H1 (cell line): ENCODE results near the gene EFHC1. TPM values are rescaled to one million over a fixed set of nuclear protein-coding genes. Genes with fewer than 3 reads are reported as not detected.

Experiments
- CTCF ChIA-PET: fragments of 300-600 bp; sonication (Branson Sonifier 250); formaldehyde crosslinking; loops from one replicate; lab custom pipeline; 2021; ENCODE audit not compliant: partially characterized antibody; lab: Charles Lee
- POLR2A ChIA-PET: fragments of 300-600 bp; sonication (Branson Sonifier 250); formaldehyde crosslinking; loops from one replicate; lab custom pipeline; 2021; ENCODE audit warnings: inconsistent platforms; ENCODE audit not compliant: partially characterized antibody; lab: Charles Lee
- DNase-seq, 2 experiments: peaks; one replicate each; pipeline versions ENCODE4 v3.0.0 to v3.0.0-alpha.2; 2010 to 2022; ENCODE audit warnings: low spot score in 2 of 2, low read depth in 1 of 2, mixed read lengths in 1 of 2
- FAIRE-seq: peaks from 2 replicates; lab custom pipeline; 2011; peaks lifted over from hg19 to GRCh38; lab: Jason Lieb, UNC
- H2AFZ ChIP-seq: 2 replicates; pipeline ENCODE4 v1.8.1; 2012; ENCODE audit warnings: low read length, inconsistent platforms
- H2AK5ac ChIP-seq: 2 replicates; pipeline ENCODE4 v1.6.1; 2013; ENCODE audit warnings: low read depth, low read length
- H2BK120ac ChIP-seq: replicated peaks from 2 replicates; pipeline ENCODE3; 2013; ENCODE audit warnings: low read depth, low read length, inconsistent platforms
- H2BK12ac ChIP-seq: 2 replicates; pipeline ENCODE4 v1.6.1; 2013; ENCODE audit warnings: low read depth, low read length
- H2BK15ac ChIP-seq: 2 replicates; pipeline ENCODE4 v1.6.1; 2013; ENCODE audit warnings: low read length
- H2BK20ac ChIP-seq: 2 replicates; pipeline ENCODE4 v1.6.1; 2013; ENCODE audit warnings: low read length
- H2BK5ac ChIP-seq: 2 replicates; pipeline ENCODE4 v1.6.1; 2013; ENCODE audit warnings: low read depth, low read length
- H3K14ac ChIP-seq: 2 replicates; pipeline ENCODE4 v1.6.1; 2013; ENCODE audit warnings: inconsistent platforms; ENCODE audit not compliant: insufficient read length
- H3K18ac ChIP-seq: 2 replicates; pipeline ENCODE4 v1.6.1; 2013; ENCODE audit warnings: low read length; ENCODE audit errors: extremely low read depth
- H3K23ac ChIP-seq: 2 replicates; pipeline ENCODE4 v1.6.1; 2013; ENCODE audit warnings: inconsistent platforms; ENCODE audit not compliant: insufficient read length
- H3K23me2 ChIP-seq: 2 replicates; pipeline ENCODE4 v1.6.1; 2013; ENCODE audit warnings: low read depth, low read length
- H3K27ac ChIP-seq: 2 replicates; pipeline ENCODE4 v1.6.1; 2011; ENCODE audit warnings: low read depth, low read length, inconsistent platforms
- H3K27me3 ChIP-seq, 4 experiments: replicated peaks in 1 of 4; 1 replicate in 1 of 4; 2 replicates in 3 of 4; pipeline versions ENCODE4 v1.6.1 to v1.8.1; 2011 to 2013; ENCODE audit warnings: low read length in 3 of 4, mild to moderate bottlenecking in 3 of 4, inconsistent platforms in 2 of 4, mixed read lengths in 2 of 4, moderate library complexity in 1 of 4; ENCODE audit not compliant: control insufficient read depth in 3 of 4, insufficient read depth in 3 of 4; ENCODE audit errors: extremely low read depth in 1 of 4
- H3K36me3 ChIP-seq, 4 experiments: 2 replicates each; pipeline versions ENCODE4 v1.6.1 to v1.8.1; 2011 to 2013; ENCODE audit warnings: mild to moderate bottlenecking in 4 of 4, low read length in 3 of 4, moderate library complexity in 2 of 4, control low read depth in 1 of 4, inconsistent platforms in 1 of 4; ENCODE audit not compliant: insufficient read depth in 4 of 4, control insufficient read depth in 2 of 4
- H3K4ac ChIP-seq: replicated peaks from 2 replicates; pipeline ENCODE3; 2013; ENCODE audit warnings: low read length, low read depth, mixed read lengths, inconsistent platforms; ENCODE audit not compliant: insufficient read length
- H3K4me1 ChIP-seq, 4 experiments: replicated peaks in 1 of 4; 1 replicate in 1 of 4; 2 replicates in 3 of 4; pipeline versions ENCODE4 v1.6.1 to v1.8.1; 2011 to 2013; ENCODE audit warnings: low read length in 3 of 4, inconsistent platforms in 2 of 4, mixed read lengths in 1 of 4; ENCODE audit not compliant: insufficient read depth in 4 of 4, control insufficient read depth in 3 of 4
- H3K4me2 ChIP-seq, 2 experiments: 2 replicates each; pipeline versions ENCODE4 v1.6.1 to v1.8.1; 2011 to 2013; ENCODE audit warnings: low read depth in 2 of 2, low read length in 2 of 2, control low read depth in 1 of 2, inconsistent platforms in 1 of 2, mild to moderate bottlenecking in 1 of 2; ENCODE audit not compliant: insufficient read depth in 1 of 2
- H3K4me3 ChIP-seq, 4 experiments: fragments of 200-600, 300-600 bp in 1 of 4; sonication (generic), shearing (Covaris generic), sonication (Bioruptor Twin) in 1 of 4; 2 replicates each; pipeline versions ENCODE4 v1.5.1 to v1.8.1; 2011 to 2016; ENCODE audit warnings: low read length in 4 of 4, low read depth in 3 of 4, control low read depth in 2 of 4, inconsistent platforms in 2 of 4, mild to moderate bottlenecking in 2 of 4, mixed read lengths in 1 of 4, moderate library complexity in 1 of 4; ENCODE audit not compliant: insufficient read depth in 2 of 4; ENCODE audit errors: extremely low read depth in 1 of 4
- H3K56ac ChIP-seq: replicated peaks from 2 replicates; pipeline ENCODE3; 2013; ENCODE audit warnings: low read depth, mild to moderate bottlenecking, mixed read lengths, low read length, inconsistent platforms; ENCODE audit not compliant: insufficient read length
- H3K79me1 ChIP-seq: 2 replicates; pipeline ENCODE4 v1.6.1; 2013; ENCODE audit warnings: low read depth, low read length, control low read depth
- H3K79me2 ChIP-seq, 2 experiments: 2 replicates each; pipeline versions ENCODE4 v1.6.1 to v1.8.1; 2012 to 2013; ENCODE audit warnings: low read length in 2 of 2, mild to moderate bottlenecking in 2 of 2, inconsistent platforms in 1 of 2; ENCODE audit not compliant: insufficient read depth in 2 of 2, control insufficient read depth in 1 of 2
- H3K9ac ChIP-seq, 4 experiments: replicated peaks in 1 of 4; 1 replicate in 1 of 4; 2 replicates in 3 of 4; pipeline versions ENCODE4 v1.6.1 to v1.8.1; 2011 to 2013; ENCODE audit warnings: low read depth in 3 of 4, low read length in 3 of 4, control low read depth in 2 of 4, mild to moderate bottlenecking in 2 of 4, moderate library complexity in 2 of 4, inconsistent platforms in 1 of 4; ENCODE audit errors: extremely low read depth in 1 of 4
- H3K9me3 ChIP-seq, 2 experiments: 2 replicates each; pipeline versions ENCODE4 v1.6.1 to v1.8.1; 2012 to 2013; ENCODE audit warnings: mild to moderate bottlenecking in 2 of 2, moderate library complexity in 2 of 2, control low read depth in 1 of 2, inconsistent platforms in 1 of 2, low read depth in 1 of 2, low read length in 1 of 2, mixed read lengths in 1 of 2; ENCODE audit not compliant: insufficient read depth in 2 of 2
- H4K20me1 ChIP-seq, 2 experiments: replicated peaks in 1 of 2; 2 replicates each; pipeline versions ENCODE3 to v1.8.1; 2011 to 2013; ENCODE audit warnings: inconsistent platforms in 2 of 2, low read length in 2 of 2, mild to moderate bottlenecking in 1 of 2; ENCODE audit not compliant: insufficient read depth in 2 of 2, control insufficient read depth in 1 of 2
- H4K5ac ChIP-seq: 2 replicates; pipeline ENCODE4 v1.6.1; 2013; ENCODE audit warnings: low read length, low read depth, mixed read lengths, inconsistent platforms; ENCODE audit not compliant: insufficient read length
- H4K8ac ChIP-seq: 2 replicates; pipeline ENCODE4 v1.8.0; 2013; ENCODE audit warnings: mild to moderate bottlenecking, moderate library complexity, low read length, inconsistent platforms; ENCODE audit not compliant: insufficient read depth; ENCODE audit errors: extremely low read depth
- H4K91ac ChIP-seq: replicated peaks from 2 replicates; pipeline ENCODE3; 2013; ENCODE audit warnings: low read length, mixed read lengths, inconsistent platforms; ENCODE audit not compliant: insufficient read length
- CEBPB ChIP-seq: IDR thresholded peaks from 2 replicates; pipeline ENCODE4 v1.6.1; 2012; ENCODE audit warnings: low read depth, low read length
- RNF2 ChIP-seq: fragments of 200-900, 300-1000 bp; sonication (generic); IDR thresholded peaks from 2 replicates; pipeline ENCODE4 v1.7.1; 2016; ENCODE audit warnings: borderline replicate concordance, low read depth, mild to moderate bottlenecking, antibody characterized with exemption, low read length; ENCODE audit not compliant: poor library complexity, severe bottlenecking; ENCODE audit errors: missing control alignments
- TAF1 ChIP-seq: IDR thresholded peaks from 2 replicates; pipeline ENCODE4 v1.6.1; 2011; ENCODE audit warnings: mild to moderate bottlenecking, low read depth, low read length
- WGBS, 2 experiments: shearing (Covaris generic) in 1 of 2; methylation state at CpG; one replicate each; pipeline versions ENCODE4 v1.1.6 to v1.1.7; 2013 to 2015; ENCODE audit warnings: low lambda C conversion rate in 2 of 2, mixed read lengths in 2 of 2, inconsistent platforms in 1 of 2, low coverage in 1 of 2, missing lambda C conversion rate in 1 of 2; ENCODE audit not compliant: insufficient replicate concordance in 2 of 2, insufficient coverage in 1 of 2, insufficient read length in 1 of 2; ENCODE audit errors: extremely low coverage in 1 of 2, missing lambda C conversion rate in 1 of 2; 5-methylcytosine and 5-hydroxymethylcytosine counted together
- polyA plus RNA-seq, 7 experiments: library from polyadenylated mRNA; depleted of rRNA in 3 of 7; stranded (reverse) in 5 of 7; unstranded in 2 of 7; fragments of >200 nt in 5 of 7; fragments of 200-250 nt in 2 of 7; gene quantifications; 1 replicate in 5 of 7; 2 replicates in 1 of 7; 4 replicates in 1 of 7; pipeline versions ENCODE4 v1.2.1 to v1.2.3, GENCODE V29; 2011 to 2013; ENCODE audit warnings: missing spikeins in 2 of 7, mixed read lengths in 2 of 7
- total RNA-seq: library from RNA; stranded (reverse); fragmentation: NEBNext Ultra II Directional; extraction: Animal tissue kit (Norgen Biotek cat#: 25700); gene quantifications from 2 replicates; pipeline ENCODE4 v1.2.1, GENCODE V29; 2021

EFHC1 gene
- total and polyA plus RNA-seq, 2 of the 8 experiments (the other 6 are each of a cell fraction or from before 2014, with no cell fraction given) = 10.5 to 16.4 TPM

DNA sequence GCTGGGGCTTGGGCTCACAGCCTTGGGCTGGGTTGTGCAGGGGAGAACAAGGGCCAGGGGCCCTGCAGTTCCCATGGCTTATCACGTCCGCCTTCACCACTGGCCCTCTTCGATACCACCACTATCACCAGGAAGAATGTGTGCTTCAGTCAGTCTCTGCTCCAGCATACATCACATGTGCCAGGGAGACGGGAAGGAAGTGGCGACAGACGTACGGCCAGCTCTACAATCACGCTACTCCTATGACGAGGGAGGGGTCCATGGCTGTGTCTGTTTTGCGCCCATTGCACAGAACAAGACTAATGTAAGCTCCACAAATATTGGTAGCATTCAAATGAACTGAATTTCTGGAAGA, 84.6 kb downstream of the EFHC1 start:
- H3K36me3 ChIP-seq = peaks cover 0 to 28% (median 5%) of the 10 kb centered on the region in 4 experiments; a peak in 5 of 8 replicates

More for the DNA sequence above, 84.6 kb downstream of the EFHC1 start:
- Histone ChIP-seq H4K91ac (no peak overlapping the region), H4K5ac (no peak overlapping the region), H2BK12ac (no peak overlapping the region), H4K20me1 (no peaks in the 10 kb centered on the region), H3K23ac (no peak overlapping the region), H3K9me3 (no peaks in the 10 kb centered on the region), H4K8ac (no peak overlapping the region; the same call in 1 of the 2 replicates), H3K79me1 (no peaks in the 10 kb centered on the region), H3K23me2 (no peaks in the 10 kb centered on the region), H3K14ac (no peak overlapping the region), H3K27me3 (no peaks in the 10 kb centered on the region), H3K79me2 (no peaks in the 10 kb centered on the region), H2AFZ (no peak overlapping the region), H2AK5ac (no peak overlapping the region), H3K27ac (no peak overlapping the region), H3K56ac (no peak overlapping the region), H3K18ac (no peak overlapping the region), H2BK5ac (no peak overlapping the region; the same call in 1 of the 2 replicates), H3K4me1 (peaks cover 0 to 5% (median 3%) of the 10 kb centered on the region in 4 experiments; a peak in 5 of 7 replicates), H3K9ac (no peak overlapping the region), H3K4me3 (no peak overlapping the region), H2BK15ac (no peak overlapping the region), H3K4ac (no peak overlapping the region), H3K4me2 (no peak overlapping the region), H2BK120ac (no peak overlapping the region), H2BK20ac (no peak overlapping the region)
- POLR2A ChIA-PET = interaction anchor here (1.0 kb wide), 1 partner anchor 89 kb away, joined by 3 read pairs; no protein-coding TSS in a partner anchor
- 90% methylated on average over 10 of the region's 10 CpGs; no CpG with 5 or more reads in 1 of the 2 experiments for WGBS, 2 experiments
- DNase-seq (no peak), FAIRE-seq (no peak)
- CTCF ChIA-PET = interaction anchor here (0.5 to 1.7 kb wide), 10 partner anchors 9 to 147 kb away, joined by 3 to 8 read pairs (median 3); no protein-coding TSS in a partner anchor
- no peak for TF ChIP-seq TAF1
- TF ChIP-seq CEBPB = no peak
- TF ChIP-seq RNF2 = no peak
